ENCODE data around the gene HOXD4. TPM values are rescaled to one million over a fixed set of nuclear protein-coding genes. Genes with fewer than 3 reads are reported as not detected.

The HOXD4 gene
- total RNA-seq, 4 donors from 2014 or later: 1.9 to 3.1 TPM; not detected in 2

DNA sequence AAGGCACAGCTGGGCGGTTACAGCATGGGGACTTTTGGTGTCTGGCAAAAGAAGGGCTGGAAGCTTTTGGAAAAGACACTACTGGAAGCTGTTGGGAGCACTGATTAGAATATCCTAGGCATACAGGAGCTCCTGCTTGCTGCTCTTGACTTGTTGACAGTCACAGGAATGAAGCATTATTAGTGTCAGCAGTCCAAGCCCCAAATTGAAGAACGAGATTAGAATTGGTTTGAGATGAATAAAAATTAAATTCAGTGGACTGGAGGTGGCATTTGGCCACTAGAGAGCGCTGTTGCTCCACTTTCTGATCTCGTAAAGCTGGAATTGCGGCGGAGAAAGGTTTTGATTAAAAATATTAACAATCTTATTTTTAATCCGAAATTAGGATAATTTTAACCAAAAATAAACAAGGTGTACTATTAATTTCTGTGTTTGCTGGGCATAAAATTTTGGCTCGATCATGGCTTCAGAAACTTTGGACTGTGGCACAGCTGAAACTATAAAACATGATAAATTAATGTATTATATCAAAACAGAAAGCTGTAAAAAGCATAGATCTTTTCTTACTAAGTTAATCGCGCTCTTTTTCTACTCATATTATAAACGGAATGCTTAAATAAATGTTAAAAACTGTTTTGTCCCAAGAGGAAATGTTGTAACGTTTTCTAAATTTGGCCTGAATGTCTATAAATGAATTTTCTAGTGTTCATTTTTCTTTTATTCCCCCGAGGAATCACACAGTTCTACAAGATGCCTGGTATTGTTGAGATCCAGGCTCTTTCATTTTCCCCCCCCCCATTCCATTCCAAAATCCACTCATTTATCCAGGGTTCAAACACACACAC, 24.2 kb upstream of the HOXD4 start:
- H3K36me3 ChIP-seq: no peaks in the 10 kb centered on the region
- H3K27me3 ChIP-seq: peaks cover 97% of the 10 kb centered on the region
- peak; percentile 71 to 77 for TF ChIP-seq CTCF (IDR thresholded peaks at IDR 0.05)
- no peak for TF ChIP-seq POLR2A (IDR thresholded peaks at IDR 0.05)
- DNase-seq (ENCODE audit: low spot score in 2 of 2): peak in 1 of 2 donors; percentile 74
- H3K4me1 ChIP-seq: peaks cover 49% of the 10 kb centered on the region
- WGBS: 6% methylated on average over 13 of the region's 13 CpGs
- H3K4me3 ChIP-seq: no peak overlapping the region
- H3K9me3 ChIP-seq: no peaks in the 10 kb centered on the region
- no peak overlapping the region for H3K27ac ChIP-seq

DNA sequence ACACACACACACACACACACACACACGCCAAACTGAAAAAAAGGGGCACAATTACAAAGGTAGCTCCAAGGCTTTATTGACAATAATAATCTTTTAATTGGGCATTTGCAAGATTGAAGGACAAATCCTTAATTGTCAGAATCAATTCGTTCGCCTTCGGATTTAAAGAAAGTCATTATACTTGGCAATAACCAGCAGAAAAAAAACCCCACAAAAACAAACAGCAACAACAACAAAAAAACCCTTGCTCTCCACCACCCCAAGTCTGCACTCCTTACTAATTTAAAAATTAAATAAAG, 23.6 kb upstream of the HOXD4 start:
- no peak for TF ChIP-seq POLR2AphosphoS5 (IDR thresholded peaks at IDR 0.05)
- TF ChIP-seq POLR2A (IDR thresholded peaks at IDR 0.05): no peak
- no peak for TF ChIP-seq EP300 (IDR thresholded peaks at IDR 0.05)
- no peak for TF ChIP-seq CTCF (IDR thresholded peaks at IDR 0.05)
- DNase-seq (ENCODE audit: low spot score in 2 of 2): no peak
- no peaks in the 10 kb centered on the region for H3K9me3 ChIP-seq
- peak overlapping the region; percentile 96 for H3K27ac ChIP-seq
- peak overlapping the region; percentile 65 for H3K4me3 ChIP-seq
- peaks cover 49% of the 10 kb centered on the region for H3K4me1 ChIP-seq
- peaks cover 97% of the 10 kb centered on the region for H3K27me3 ChIP-seq
- 35% methylated on average over 4 of the region's 4 CpGs for WGBS
- H3K36me3 ChIP-seq: no peaks in the 10 kb centered on the region

- DNase-seq (ENCODE audit: low spot score in 2 of 2): peak; percentile 61 to 68
- peaks cover 97% of the 10 kb centered on the region for H3K27me3 ChIP-seq
- 15% methylated on average over 45 of the region's 49 CpGs for WGBS
- no peaks in the 10 kb centered on the region for H3K9me3 ChIP-seq
- H3K36me3 ChIP-seq: no peaks in the 10 kb centered on the region
- peak overlapping the region; percentile 65 for H3K4me3 ChIP-seq
- peaks cover 48% of the 10 kb centered on the region for H3K4me1 ChIP-seq
- TF ChIP-seq POLR2A (IDR thresholded peaks at IDR 0.05): no peak
- TF ChIP-seq CTCF (IDR thresholded peaks at IDR 0.05): no peak
- no peak for TF ChIP-seq EP300 (IDR thresholded peaks at IDR 0.05)
- no peak for TF ChIP-seq POLR2AphosphoS5 (IDR thresholded peaks at IDR 0.05)
- peak overlapping the region; percentile 96 for H3K27ac ChIP-seq
These were observed 23.0 kb upstream of the HOXD4 start for GRCh38 chr2:176128172-176128981.

GRCh38 chr2:176128982-176129796, 22.2 kb upstream of the HOXD4 start, which contains the start of gene HOXD8:
Gene HOXD8 (plus strand): TSS chr2:176129705. CDS start chr2:176130367, 662 bp downstream.
- Histone ChIP-seq H3K27ac (peak within 1 kb of the TSS; percentile 96), H3K27me3 (peaks cover 95% of the 10 kb centered on the region)

More at GRCh38 chr2:176128982-176129796, 22.2 kb upstream of the HOXD4 start, which contains the start of gene HOXD8:
- H3K9me3 ChIP-seq: no peaks in the 10 kb centered on the region
- WGBS: 5% methylated on average over 8 of the region's 64 CpGs
- peaks cover 42% of the 10 kb centered on the region for H3K4me1 ChIP-seq
- peak within 1 kb of the TSS; percentile 65 for H3K4me3 ChIP-seq
- no peaks in the 10 kb centered on the region for H3K36me3 ChIP-seq
- no peak for TF ChIP-seq CTCF (IDR thresholded peaks at IDR 0.05)
- no peak for TF ChIP-seq POLR2A (IDR thresholded peaks at IDR 0.05)
- TF ChIP-seq POLR2AphosphoS5 (IDR thresholded peaks at IDR 0.05): peak in 2 of 3 donors; percentile 57 to 92
- DNase-seq (ENCODE audit: low spot score in 2 of 2): peak in 1 of 2 donors; percentile 77

Data from suprapubic skin (tissue), 4 donors.